Measurements from ENCODE around the gene KRTAP2-2. TPM values are rescaled to one million over a fixed set of nuclear protein-coding genes. Genes with fewer than 3 reads are reported as not detected.

Gene KRTAP2-2
- total RNA-seq, 1 donor from 2014 or later = not detected

DNA sequence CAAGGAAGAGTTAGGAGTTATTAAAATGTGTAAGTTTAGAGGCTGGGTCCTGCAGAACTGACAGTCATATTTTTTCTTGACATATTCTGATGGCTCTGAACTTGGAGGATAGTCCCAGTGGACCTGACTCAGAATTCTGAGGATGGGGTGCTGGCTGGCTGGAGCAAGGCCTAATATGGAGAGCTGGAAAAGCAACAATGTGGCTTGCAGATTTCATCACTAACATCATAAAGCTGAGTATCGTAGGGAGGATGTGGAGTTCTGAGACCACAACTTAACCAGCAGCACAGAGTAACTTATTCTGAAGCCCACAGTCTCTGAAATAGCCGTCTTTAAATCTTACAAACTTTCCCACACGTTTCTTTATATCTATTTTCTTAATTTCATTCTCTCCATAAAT is 30.3 kb downstream of the KRTAP2-2 start:
- Mint-ChIP-seq H3K36me3 (ENCODE audit: low read depth) (no peaks in the 10 kb centered on the region), H3K9me3 (peaks cover 6% of the 10 kb centered on the region), H3K4me1 (no peaks in the 10 kb centered on the region), H3K4me3 (no peak overlapping the region), H3K27me3 (ENCODE audit: low read depth) (peaks cover 4% of the 10 kb centered on the region), H3K27ac (ENCODE audit: unreplicated experiment) (no peak overlapping the region)
- no peak for DNase-seq (ENCODE audit: low read depth, low spot score)
- TF ChIP-seq, protein P1, sequence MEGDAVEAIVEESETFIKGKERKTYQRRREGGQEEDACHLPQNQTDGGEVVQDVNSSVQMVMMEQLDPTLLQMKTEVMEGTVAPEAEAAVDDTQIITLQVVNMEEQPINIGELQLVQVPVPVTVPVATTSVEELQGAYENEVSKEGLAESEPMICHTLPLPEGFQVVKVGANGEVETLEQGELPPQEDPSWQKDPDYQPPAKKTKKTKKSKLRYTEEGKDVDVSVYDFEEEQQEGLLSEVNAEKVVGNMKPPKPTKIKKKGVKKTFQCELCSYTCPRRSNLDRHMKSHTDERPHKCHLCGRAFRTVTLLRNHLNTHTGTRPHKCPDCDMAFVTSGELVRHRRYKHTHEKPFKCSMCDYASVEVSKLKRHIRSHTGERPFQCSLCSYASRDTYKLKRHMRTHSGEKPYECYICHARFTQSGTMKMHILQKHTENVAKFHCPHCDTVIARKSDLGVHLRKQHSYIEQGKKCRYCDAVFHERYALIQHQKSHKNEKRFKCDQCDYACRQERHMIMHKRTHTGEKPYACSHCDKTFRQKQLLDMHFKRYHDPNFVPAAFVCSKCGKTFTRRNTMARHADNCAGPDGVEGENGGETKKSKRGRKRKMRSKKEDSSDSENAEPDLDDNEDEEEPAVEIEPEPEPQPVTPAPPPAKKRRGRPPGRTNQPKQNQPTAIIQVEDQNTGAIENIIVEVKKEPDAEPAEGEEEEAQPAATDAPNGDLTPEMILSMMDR (conservative IDR thresholded peaks at IDR 0.05) = no peak

DNA sequence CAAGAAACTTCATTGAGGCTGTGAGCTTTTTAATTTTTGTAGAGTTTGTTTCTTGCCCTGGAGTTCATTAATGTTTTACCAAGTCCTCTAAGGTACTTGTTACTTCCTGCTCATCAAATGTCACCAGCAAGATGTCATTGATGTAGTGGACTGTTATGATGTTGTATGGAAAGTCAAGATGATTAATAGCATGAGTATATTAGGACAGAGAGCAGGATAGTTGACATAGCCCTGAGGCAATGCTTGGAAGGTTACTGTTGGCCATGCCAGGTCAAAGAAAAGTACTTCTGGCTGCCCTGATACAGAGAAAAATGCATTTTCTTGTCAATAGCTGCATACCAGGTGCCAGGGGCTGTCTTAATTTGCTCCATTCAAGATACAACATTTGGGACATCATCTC is 34.7 kb downstream of the KRTAP2-2 start:
- Mint-ChIP-seq H3K9me3 (peaks cover 6% of the 10 kb centered on the region), H3K4me1 (peaks cover 5% of the 10 kb centered on the region), H3K27me3 (ENCODE audit: low read depth) (peaks cover 3% of the 10 kb centered on the region), H3K27ac (ENCODE audit: unreplicated experiment) (no peak overlapping the region), H3K4me3 (no peak overlapping the region), H3K36me3 (ENCODE audit: low read depth) (no peaks in the 10 kb centered on the region)
- no peak for DNase-seq (ENCODE audit: low read depth, low spot score)
- TF ChIP-seq, protein P1 (conservative IDR thresholded peaks at IDR 0.05) = no peak

DNA sequence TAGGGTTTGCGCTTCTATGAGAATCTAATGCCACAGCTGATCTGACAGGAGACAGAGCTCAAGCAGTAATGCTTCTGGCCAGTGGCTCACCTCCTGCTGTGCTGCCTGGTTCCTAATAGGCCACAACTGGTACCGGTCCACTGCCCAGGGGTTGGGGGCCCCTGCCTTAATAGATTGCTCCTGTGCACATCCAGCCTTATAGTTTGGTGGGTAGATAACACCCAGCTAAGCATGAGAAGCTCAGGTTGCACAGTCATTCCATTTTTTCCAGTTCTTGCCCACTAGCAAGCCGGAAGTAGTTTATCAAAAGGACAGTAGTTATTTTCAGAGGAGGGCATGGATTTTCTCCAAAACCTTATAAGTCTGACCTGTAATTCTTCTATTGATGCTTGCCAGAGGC is 35.6 kb downstream of the KRTAP2-2 start:
- Mint-ChIP-seq H3K27me3 (ENCODE audit: low read depth) (no peaks in the 10 kb centered on the region), H3K27ac (ENCODE audit: unreplicated experiment) (no peak overlapping the region), H3K4me1 (peaks cover 5% of the 10 kb centered on the region), H3K9me3 (peaks cover 6% of the 10 kb centered on the region), H3K4me3 (no peak overlapping the region), H3K36me3 (ENCODE audit: low read depth) (no peaks in the 10 kb centered on the region)
- TF ChIP-seq, protein P1 (conservative IDR thresholded peaks at IDR 0.05) = no peak
- no peak for DNase-seq (ENCODE audit: low read depth, low spot score)

DNA sequence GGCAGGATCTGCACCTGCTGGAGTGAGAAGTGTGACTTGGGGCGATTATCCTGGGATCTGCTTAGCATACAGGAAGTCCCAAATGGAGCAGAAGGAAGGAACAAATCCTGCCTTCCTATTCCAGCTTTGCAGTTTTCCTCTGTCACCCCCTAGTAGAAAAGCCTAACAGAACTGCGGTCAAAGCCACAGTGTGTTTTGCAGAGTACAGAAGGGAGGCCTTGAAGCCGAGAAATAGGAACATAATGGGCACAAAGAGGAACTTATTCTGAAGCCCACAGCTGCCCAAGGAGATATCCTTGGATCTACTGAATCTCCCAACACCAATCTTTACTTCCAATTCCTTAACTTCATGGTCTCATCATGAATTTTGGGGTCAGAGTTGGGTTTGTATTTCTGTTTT is 36.5 kb downstream of the KRTAP2-2 start:
- peaks cover 5% of the 10 kb centered on the region for H3K4me1 Mint-ChIP-seq

DNA sequence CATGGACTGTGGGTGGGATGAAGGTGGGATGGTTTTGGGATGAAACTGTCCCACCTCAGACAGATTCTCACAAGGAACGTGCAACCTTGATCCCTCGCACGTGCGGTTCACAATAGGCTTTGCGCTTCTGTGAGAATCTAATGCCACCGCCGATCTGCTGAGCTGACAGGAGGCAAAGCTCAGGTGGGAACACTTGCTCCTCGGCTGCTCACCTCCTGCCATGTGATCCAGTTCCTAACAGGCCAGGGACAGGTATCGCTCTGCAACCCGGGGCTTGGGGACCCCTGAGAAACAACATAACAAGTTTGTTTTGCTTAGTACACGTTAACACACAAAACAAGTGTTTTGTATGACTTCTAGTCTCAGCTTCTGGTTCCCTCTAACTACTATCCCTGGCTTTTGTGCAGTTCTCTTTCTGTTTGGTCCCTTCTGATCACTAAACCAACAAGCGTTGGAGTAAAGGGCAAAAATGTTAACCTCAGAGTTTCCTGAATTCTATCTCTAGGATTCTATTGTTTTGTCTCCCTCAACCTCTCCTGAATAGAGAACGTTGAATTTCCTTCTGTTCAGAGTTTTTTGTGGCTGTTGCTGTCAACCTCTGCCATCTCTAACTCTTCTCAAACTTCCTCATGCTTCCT is 38.3 kb downstream of the KRTAP2-2 start:
- Mint-ChIP-seq H3K4me3 (no peak overlapping the region), H3K9me3 (peaks cover 2% of the 10 kb centered on the region), H3K4me1 (peaks cover 5% of the 10 kb centered on the region), H3K27ac (ENCODE audit: unreplicated experiment) (no peak overlapping the region), H3K36me3 (ENCODE audit: low read depth) (no peaks in the 10 kb centered on the region), H3K27me3 (ENCODE audit: low read depth) (no peaks in the 10 kb centered on the region)
- DNase-seq (ENCODE audit: low read depth, low spot score) = no peak
- TF ChIP-seq, protein P1 (conservative IDR thresholded peaks at IDR 0.05) = no peak

More for the DNA sequence above, 36.5 kb downstream of the KRTAP2-2 start:
- no peak for DNase-seq (ENCODE audit: low read depth, low spot score)
- Mint-ChIP-seq H3K27ac (ENCODE audit: unreplicated experiment) (no peak overlapping the region), H3K4me3 (no peak overlapping the region), H3K36me3 (ENCODE audit: low read depth) (no peaks in the 10 kb centered on the region), H3K9me3 (peaks cover 6% of the 10 kb centered on the region), H3K27me3 (ENCODE audit: low read depth) (no peaks in the 10 kb centered on the region)
- TF ChIP-seq, protein P1 (conservative IDR thresholded peaks at IDR 0.05) = no peak
